ENCODE measurements around the gene ZC3H18.
A peak's percentile ranks its signal among the peaks of the same experiment; 100 is the strongest.

The ZC3H18 gene

DNA sequence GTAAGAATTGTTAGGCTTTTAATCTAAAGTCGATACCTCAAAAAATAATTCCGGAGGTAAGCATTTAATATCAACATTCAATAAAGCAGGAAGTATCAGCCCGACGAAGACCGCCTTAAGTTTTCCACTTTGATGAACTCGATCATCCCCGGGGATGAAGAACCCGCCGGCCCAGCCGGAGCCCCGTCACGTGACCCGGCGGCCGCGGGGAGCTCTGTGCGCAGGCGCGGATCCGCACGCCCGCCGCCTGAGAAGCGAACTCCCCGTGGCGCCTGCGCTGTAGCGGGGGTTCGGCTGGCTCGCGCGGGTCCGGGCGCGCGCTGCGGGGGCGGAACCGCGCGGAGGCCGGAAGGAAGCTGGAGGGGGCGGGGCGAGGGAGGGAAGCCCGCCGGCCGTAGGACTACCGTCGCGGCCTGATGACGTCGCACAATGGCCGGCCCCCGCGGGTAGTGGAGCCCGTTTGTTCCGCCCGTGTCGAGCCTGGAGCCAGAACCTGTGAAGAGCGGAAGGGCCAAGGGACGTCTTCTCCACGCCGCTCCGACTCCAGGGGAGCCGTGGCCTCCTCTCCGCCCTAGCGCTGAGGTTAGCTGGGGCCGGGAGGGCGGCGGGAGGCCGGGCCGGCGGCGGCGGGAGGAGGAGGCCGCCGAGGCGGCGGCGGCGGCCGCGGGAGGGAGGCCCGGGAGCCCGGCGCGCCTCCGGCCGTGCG lies at the start of gene ZC3H18:
Gene ZC3H18 (plus strand): TSS at position 419 of the 706 bp plus-strand sequence. CDS start 6,721 bp downstream, outside the sequence.
- intact Hi-C loops (cut with DNase I), result loop anchor here (1.0 to 10.0 kb wide), 3 partner anchors 38 to 215 kb away; partner anchors contain the start of genes MVD and PIEZO1
- peak; percentile 91 to 99 (median 92) for DNase-seq

- intact Hi-C loops (cut with DNase I), result no loop called here
- DNase-seq, result no peak
These were observed 48.5 kb upstream of the ZC3H18 start for GRCh38 chr16:88521674-88522073.

GRCh38 chr16:88522276-88522949 lies 47.8 kb upstream of the ZC3H18 start:
- intact Hi-C loops (cut with DNase I), result no loop called here
- DNase-seq, result peak in 1 of 10 donors; percentile 55

GRCh38 chr16:88523309-88524161 lies 46.7 kb upstream of the ZC3H18 start:
- peak in 2 of 10 donors; percentile 34 to 84 for DNase-seq

GRCh38 chr16:88524274-88524972 lies 45.8 kb upstream of the ZC3H18 start:
- DNase-seq, result peak in 1 of 10 donors; percentile 68
- intact Hi-C loops (cut with DNase I), result no loop called here

More at GRCh38 chr16:88523309-88524161, 46.7 kb upstream of the ZC3H18 start:
- intact Hi-C loops (cut with DNase I), result no loop called here

DNA sequence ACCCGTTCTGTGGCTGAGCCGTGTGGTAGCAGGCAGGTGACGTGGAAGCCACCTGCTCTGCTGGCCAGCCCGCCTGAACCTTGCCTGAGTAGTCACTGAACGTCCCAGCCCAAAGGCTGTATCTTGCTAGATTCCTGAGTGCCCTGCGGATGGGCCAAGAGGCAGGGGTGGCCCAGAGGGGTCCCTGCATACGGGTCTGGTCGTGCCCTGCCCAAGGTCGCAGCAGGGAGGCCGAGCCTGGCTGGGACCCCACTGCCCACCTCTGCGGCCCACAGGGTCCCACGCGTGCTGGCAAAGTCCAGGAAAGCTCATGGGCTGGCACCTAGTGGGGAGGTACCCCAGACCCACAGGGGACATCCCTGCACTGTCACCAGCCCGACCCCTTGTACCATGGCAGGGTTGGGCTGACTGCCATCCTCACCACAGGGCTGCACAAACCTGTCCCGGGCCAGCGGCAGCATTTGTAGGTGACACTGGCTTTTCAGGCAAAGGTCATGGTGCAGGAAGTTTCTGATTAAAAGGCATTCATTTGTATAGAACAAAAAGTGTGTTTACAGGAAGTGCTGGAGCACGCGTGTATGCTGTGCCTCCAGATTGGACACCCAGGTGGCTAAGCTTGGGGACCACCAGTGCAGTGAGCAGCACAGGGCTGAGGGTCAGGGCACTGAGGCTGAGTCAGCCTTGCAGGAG lies 45.1 kb upstream of the ZC3H18 start:
- DNase-seq, result peak in 1 of 10 donors; percentile 65
- intact Hi-C loops (cut with DNase I), result no loop called here

- peak in 1 of 10 donors; percentile 69 for DNase-seq
These were observed 44.6 kb upstream of the ZC3H18 start for GRCh38 chr16:88525663-88525990.

DNA sequence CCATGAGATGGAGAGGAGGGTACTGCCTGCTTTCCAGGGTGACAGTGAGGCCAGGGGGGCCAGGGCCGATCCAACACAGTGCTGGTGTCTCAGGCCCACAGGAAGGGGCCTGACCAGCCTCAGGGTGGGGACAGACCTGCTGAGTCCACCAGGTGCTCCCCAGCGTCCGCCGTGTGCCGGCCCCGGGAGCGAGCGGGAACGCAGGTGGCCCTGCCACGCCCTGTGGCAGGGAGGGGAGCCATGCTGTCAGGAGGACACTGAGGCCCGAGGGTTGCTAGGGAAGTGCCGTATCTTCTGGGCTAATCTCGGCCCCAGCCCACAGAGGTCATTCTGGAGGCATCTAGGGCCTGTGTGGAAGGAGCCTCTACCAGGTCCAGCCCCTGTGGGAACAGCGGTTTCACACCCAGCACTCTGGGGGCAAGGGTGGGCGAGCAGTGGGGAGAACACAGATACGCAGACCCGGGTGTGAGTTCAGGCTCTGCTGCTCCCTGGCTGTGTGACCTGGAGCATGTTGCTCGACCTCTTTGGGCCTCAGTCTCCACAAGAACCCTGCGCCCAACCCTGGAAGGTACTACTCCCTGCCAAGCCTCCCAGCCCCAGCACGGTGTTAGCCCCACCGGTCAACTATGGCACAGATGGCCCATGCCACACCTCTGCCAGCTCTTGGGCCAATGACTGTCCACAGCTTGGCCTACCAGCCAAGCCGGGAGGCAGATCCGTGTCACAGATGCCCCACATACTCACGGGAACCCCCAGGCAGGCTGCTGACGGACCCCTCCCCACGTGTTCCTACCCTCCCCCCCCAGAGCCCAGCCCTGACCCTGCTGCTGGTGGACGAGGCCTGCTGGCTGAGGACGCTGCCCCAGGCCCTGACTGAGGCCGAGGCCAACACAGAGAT lies 43.9 kb upstream of the ZC3H18 start:
- peak in 2 of 10 donors; percentile 66 to 87 for DNase-seq
- intact Hi-C loops (cut with DNase I), result loop anchor here (2.0 kb wide), 1 partner anchor 83 kb away; no protein-coding TSS in a partner anchor

More at GRCh38 chr16:88525663-88525990, 44.6 kb upstream of the ZC3H18 start:
- intact Hi-C loops (cut with DNase I), result no loop called here

DNA sequence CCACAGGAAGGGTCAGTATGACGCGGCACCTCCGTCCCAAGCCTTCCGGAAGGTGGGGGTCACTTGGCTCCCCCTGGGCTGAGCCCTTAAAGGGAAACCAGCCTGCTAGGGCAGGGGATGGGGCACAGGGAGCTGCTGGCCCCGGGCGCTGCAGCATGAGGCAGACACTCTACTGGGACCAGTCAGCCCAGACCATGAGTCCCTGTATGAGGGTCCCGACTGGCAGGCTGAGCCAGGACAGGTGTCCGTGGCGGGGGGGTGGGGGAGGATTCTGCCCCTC lies 43.4 kb upstream of the ZC3H18 start:
- intact Hi-C loops (cut with DNase I), result loop anchor here (2.0 kb wide), 1 partner anchor 84 kb away; no protein-coding TSS in a partner anchor
- DNase-seq, result peak in 1 of 10 donors; percentile 71

DNA sequence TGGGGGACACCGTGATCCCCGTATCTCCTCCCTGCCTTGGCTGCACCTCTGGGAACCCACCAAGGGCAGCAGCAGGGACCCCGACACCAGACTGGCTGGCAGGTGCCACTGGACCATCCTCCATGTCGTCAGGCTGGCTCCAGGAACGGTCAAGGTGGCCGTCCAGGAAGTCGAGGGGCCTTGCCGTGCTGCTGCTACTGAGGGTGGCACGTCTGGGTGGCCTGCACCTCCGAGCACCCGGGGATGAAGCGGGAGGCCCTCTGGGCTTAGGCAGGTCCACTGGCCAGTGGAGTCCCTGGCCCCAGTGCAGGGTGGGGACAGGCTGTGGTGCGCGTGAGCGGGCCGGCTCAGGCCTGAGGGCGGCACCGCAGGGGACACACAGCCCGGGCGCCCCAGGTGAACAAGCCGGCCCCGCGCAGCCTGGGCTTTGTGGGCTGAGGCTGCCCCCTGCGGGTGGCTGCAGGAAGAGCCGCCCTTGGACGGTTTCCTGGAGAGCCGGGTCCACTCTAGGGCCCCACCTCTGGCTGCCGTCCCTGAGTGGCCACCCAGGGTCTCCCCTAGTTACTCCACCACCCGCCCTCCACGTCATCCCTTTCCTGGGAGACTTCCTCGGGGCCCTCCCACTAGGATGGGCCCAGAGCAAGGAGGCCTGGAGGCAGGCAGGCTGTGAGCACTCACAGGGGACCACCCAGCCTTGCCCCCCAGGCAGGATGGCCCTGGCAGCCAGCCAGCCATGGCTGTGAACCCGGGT lies 42.8 kb upstream of the ZC3H18 start:
- intact Hi-C loops (cut with DNase I), result loop anchor here (2.0 kb wide), 1 partner anchor 85 kb away; no protein-coding TSS in a partner anchor
- peak in 8 of 10 donors; percentile 56 to 94 (median 66) for DNase-seq

DNA sequence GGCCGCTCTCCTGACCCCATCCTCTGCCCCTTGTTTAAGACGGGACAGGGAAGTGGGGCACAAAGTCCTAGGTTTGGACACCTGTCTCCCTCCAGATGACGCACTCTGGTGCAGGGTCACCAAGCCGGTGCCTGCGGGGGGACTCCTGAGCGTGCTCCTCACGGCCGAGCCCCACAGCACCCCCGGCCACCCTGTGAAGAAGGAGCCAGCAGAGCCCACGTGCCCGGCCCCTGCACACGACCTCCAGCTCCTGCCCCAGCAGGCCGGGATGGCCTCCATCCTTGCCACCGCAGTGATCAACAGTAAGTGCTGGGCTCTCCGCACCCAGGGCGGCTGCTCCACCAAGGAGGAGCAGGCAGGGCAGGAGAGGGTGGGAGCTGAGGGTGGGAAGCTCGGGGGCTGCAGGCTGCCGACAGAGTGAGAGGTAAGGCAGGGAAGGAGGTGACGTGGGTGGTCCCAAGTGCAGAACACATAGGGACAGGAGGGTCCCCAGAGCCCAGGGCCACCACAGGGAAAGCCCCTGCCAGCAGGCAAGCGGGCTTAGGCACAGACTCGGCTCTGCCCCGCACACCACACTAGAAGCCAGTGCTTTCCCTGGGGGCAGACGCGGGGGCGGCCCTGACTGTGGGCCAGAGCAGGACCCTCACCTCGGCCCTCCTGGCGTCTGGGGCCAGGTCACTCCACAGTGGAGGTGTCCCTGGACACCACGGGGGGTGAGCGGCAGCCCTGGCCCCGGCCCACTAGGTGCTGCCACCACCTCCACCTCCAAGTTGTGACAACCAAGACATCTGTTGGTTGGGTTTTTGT lies 42.1 kb upstream of the ZC3H18 start:
- peak in 1 of 10 donors; percentile 68 for DNase-seq
- intact Hi-C loops (cut with DNase I), result loop anchor here (2.0 kb wide), 1 partner anchor 85 kb away; no protein-coding TSS in a partner anchor

DNA sequence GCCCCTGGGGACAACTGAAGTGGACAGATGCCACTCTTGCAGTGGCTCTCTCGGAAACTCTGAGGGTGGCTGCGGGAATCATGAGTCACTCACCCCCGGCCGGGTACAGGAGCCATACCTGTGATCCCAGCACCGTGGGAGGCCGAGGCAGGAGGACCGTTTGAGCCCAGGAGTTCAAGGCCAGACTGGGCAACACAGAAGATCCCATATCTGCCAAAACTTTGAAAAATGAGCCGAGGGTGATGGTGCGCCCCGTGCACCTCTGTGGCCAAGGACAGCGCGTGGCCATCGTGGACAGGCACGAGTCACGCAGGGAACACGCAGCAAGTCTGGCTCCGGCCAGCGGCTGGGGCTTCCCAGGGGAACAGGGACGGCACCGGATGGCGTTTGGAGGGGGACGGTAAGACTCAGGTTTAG lies 41.3 kb upstream of the ZC3H18 start:
- intact Hi-C loops (cut with DNase I), result no loop called here
- peak in 1 of 10 donors; percentile 68 for DNase-seq

DNA sequence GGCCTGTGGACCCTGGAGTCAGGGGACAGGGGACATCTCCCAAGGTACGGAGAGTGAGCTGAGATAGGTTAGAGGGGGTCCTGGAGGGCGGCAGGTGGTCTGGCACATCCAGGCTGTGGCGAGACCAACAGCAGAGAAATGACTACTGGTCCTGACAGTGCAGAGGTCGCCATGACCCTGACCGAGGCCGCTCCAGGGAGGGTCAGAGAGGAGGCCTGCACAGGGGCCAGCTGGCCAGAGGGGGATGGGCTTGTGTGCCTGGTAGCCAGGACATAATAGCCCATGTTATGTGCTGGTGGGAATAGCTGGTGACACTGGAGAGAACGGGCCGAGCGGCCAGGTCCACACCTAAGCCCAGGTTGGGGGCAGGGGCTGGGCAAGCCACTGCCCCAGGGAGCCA lies 40.6 kb upstream of the ZC3H18 start:
- intact Hi-C loops (cut with DNase I), result no loop called here
- peak in 1 of 10 donors; percentile 28 for DNase-seq

DNA sequence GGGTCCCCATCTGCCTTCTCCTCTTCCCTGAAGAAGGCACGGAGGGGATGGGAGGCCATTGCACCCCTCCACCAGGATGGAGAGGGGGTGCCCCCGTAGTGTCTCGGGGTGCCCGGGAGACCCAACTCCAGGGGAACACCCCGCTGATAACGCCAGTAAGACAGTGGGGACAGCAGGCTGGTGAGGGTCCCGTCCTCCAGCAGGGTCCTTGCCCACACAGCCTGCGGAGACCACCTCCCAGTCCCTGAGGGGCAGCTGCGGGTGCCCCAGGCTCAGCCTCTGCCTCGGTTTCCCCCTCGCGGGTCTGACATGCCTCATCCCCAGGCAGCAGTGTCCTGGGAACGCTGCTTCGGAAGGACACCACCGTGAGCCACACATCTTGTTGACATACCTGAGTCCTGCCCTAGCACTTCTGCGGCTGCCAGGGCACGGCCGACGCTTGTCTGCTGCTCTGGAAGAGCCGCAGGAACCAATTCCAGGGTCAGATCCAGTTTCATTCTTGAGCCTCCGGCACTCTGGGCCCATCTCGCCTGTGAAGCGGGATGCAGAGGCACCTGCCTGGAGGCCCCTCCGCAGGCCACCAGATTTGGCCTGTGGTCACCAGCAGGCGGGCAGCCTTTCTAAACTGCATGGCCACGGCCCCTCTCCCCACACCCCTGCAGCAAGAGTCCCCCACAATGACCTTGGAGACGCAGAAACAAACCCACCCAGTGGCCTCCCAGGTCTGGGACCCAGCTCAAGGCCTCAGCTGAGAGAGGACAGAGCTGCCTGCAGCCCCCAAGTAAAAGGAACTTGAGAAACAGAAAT lies 39.9 kb upstream of the ZC3H18 start:
- peak in 1 of 10 donors; percentile 32 for DNase-seq
- intact Hi-C loops (cut with DNase I), result loop anchor here (5.0 kb wide), 1 partner anchor 42 kb away; the partner anchor contains the start of gene ZC3H18

- intact Hi-C loops (cut with DNase I), result loop anchor here (5.0 kb wide), 1 partner anchor 41 kb away; the partner anchor contains the start of gene ZC3H18
- peak in 2 of 10 donors; percentile 8 to 30 for DNase-seq
These were observed 39.4 kb upstream of the ZC3H18 start for GRCh38 chr16:88530858-88531203.

DNA sequence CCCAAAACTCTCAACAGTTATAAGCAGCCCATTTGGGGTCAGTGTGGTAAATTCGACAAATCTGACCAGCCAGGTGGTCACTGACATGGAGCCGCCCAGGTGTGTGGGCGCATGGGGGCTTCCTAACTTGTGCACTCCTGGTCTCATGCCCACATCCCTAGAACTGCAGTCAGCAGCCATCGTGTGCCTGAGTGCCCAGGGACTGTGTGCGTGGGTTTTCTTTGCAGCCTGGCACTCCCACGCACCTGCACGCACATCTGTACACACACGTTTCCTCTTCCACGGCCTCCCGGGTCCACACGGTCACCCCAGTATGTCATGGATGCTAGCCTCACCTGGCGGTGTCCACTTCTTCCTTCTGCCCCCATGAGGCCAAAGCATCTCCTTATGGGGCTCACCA lies 38.9 kb upstream of the ZC3H18 start:
- DNase-seq, result peak in 2 of 10 donors; percentile 52 to 63
- intact Hi-C loops (cut with DNase I), result loop anchor here (5.0 kb wide), 1 partner anchor 41 kb away; the partner anchor contains the start of gene ZC3H18
